Mammary epithelial cell (primary cell): ENCODE data around the gene HOMER2.

Source experiments
- EZH2 ChIP-seq: IDR thresholded peaks from 2 replicates; pipeline ENCODE4 v1.6.1; 2012; ENCODE audit warnings: low read length, inconsistent platforms, borderline replicate concordance
- TF ChIP-seq, protein P1 (sequence below), 2 donors: IDR thresholded peaks in 1 of 2; conservative IDR thresholded peaks in 1 of 2; 2 replicates each; pipeline ENCODE4 v1.5.1; 2011 to 2012; ENCODE audit warnings: inconsistent platforms in 2 of 2, low read length in 2 of 2, mild to moderate bottlenecking in 2 of 2, control low read depth in 1 of 2, low read depth in 1 of 2; ENCODE audit not compliant: insufficient read depth in 1 of 2; ENCODE audit errors: extremely low read depth in 1 of 2

DNA sequence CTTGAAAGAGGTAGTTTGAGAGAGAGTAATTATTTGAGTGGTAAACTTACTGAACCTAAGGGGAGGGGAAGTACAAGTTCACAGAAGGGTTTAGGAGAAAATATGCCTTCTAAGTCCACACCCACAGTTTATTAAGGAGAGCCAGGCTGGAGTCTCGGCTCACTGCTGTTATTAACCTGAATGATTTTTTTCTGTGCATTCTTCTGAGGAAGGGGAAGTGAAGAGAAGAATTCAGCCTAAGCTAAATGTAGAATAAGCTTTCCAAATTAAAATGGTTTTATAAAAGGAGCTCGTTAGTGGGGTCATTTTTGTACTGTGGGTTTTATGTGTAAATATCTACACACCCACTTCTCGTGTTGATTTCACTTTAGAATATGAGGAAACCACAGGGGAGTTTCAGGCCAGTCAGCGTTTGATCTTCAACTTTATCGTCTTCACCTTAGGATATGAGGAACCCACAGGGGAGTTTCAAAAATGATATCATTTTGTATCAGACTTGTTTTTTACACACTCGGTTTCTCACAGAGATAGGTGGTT, 141.6 kb downstream of the HOMER2 start:
- no peak for TF ChIP-seq EZH2
- TF ChIP-seq, protein P1, sequence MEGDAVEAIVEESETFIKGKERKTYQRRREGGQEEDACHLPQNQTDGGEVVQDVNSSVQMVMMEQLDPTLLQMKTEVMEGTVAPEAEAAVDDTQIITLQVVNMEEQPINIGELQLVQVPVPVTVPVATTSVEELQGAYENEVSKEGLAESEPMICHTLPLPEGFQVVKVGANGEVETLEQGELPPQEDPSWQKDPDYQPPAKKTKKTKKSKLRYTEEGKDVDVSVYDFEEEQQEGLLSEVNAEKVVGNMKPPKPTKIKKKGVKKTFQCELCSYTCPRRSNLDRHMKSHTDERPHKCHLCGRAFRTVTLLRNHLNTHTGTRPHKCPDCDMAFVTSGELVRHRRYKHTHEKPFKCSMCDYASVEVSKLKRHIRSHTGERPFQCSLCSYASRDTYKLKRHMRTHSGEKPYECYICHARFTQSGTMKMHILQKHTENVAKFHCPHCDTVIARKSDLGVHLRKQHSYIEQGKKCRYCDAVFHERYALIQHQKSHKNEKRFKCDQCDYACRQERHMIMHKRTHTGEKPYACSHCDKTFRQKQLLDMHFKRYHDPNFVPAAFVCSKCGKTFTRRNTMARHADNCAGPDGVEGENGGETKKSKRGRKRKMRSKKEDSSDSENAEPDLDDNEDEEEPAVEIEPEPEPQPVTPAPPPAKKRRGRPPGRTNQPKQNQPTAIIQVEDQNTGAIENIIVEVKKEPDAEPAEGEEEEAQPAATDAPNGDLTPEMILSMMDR (conservative IDR thresholded peaks at IDR 0.05 in 1 of 2, IDR thresholded peaks at IDR 0.05 in 1 of 2; ENCODE audit: extremely low read depth in 1 of 2, insufficient read depth in 1 of 2, low read depth in 1 of 2, low read length in 2 of 2) = no peak
